ENCODE data around the gene MED6. TPM values are rescaled to one million over a fixed set of nuclear protein-coding genes. Genes with fewer than 3 reads are reported as not detected.

MED6 gene
- total RNA-seq, 1 donor from 2014 or later: 55.2 TPM

- Mint-ChIP-seq H3K4me3 (ENCODE audit: unreplicated experiment) (no peak overlapping the region), H3K9me3 (ENCODE audit: unreplicated experiment) (peaks cover 2% of the 10 kb centered on the region), H3K27me3 (ENCODE audit: unreplicated experiment) (no peaks in the 10 kb centered on the region), H3K36me3 (ENCODE audit: unreplicated experiment) (peaks cover 29% of the 10 kb centered on the region), H3K27ac (ENCODE audit: unreplicated experiment) (no peak overlapping the region), H3K4me1 (ENCODE audit: low read depth, unreplicated experiment) (no peaks in the 10 kb centered on the region)
- no peak for TF ChIP-seq CTCF (IDR thresholded peaks at IDR 0.05; ENCODE audit: partially characterized antibody, unreplicated experiment)
- DNase-seq: no peak
Measured at GRCh38 chr14:70538087-70538486, 62.4 kb downstream of the MED6 start.

GRCh38 chr14:70536830-70537229 lies 63.6 kb downstream of the MED6 start:
- no peaks in the 10 kb centered on the region for H3K27me3 Mint-ChIP-seq (ENCODE audit: unreplicated experiment)
- no peak for DNase-seq
- peaks cover 2% of the 10 kb centered on the region for H3K9me3 Mint-ChIP-seq (ENCODE audit: unreplicated experiment)
- H3K4me1 Mint-ChIP-seq (ENCODE audit: low read depth, unreplicated experiment): no peaks in the 10 kb centered on the region
- H3K27ac Mint-ChIP-seq (ENCODE audit: unreplicated experiment): no peak overlapping the region
- TF ChIP-seq CTCF (IDR thresholded peaks at IDR 0.05; ENCODE audit: partially characterized antibody, unreplicated experiment): no peak
- H3K4me3 Mint-ChIP-seq (ENCODE audit: unreplicated experiment): no peak overlapping the region
- H3K36me3 Mint-ChIP-seq (ENCODE audit: unreplicated experiment): peaks cover 33% of the 10 kb centered on the region

GRCh38 chr14:70534904-70535303 lies 65.6 kb downstream of the MED6 start, which contains the start of gene ADAM20:
TSS of gene ADAM20 (minus strand) at chr14:70535004. CDS start at chr14:70524757, 10,247 bp downstream.
- TF ChIP-seq CTCF (IDR thresholded peaks at IDR 0.05; ENCODE audit: partially characterized antibody, unreplicated experiment): no peak
- Mint-ChIP-seq H3K36me3 (ENCODE audit: unreplicated experiment) (peaks cover 33% of the 10 kb centered on the region), H3K27ac (ENCODE audit: unreplicated experiment) (no peak within 1 kb of the TSS), H3K9me3 (ENCODE audit: unreplicated experiment) (peaks cover 2% of the 10 kb centered on the region), H3K4me1 (ENCODE audit: low read depth, unreplicated experiment) (no peaks in the 10 kb centered on the region), H3K27me3 (ENCODE audit: unreplicated experiment) (no peaks in the 10 kb centered on the region), H3K4me3 (ENCODE audit: unreplicated experiment) (no peak within 1 kb of the TSS)
- no peak for DNase-seq

Other genes starting within 250 kb of the MED6 start
- gene COX16, start 241.0 kb downstream of the MED6 start, total RNA-seq (ENCODE audit: unreplicated experiment): 44.0 TPM
- 17.4 TPM for gene SYNJ2BP, start 183.6 kb downstream of the MED6 start, total RNA-seq (ENCODE audit: unreplicated experiment)
- gene ADAM21, start 148.5 kb downstream of the MED6 start, total RNA-seq (ENCODE audit: unreplicated experiment): not detected
- 1.3 TPM for gene ADAM20, start 65.7 kb downstream of the MED6 start, total RNA-seq (ENCODE audit: unreplicated experiment)
- gene TTC9, start 41.3 kb upstream of the MED6 start, total RNA-seq (ENCODE audit: unreplicated experiment): 8.6 TPM
- 20.0 TPM for gene MAP3K9, start 208.9 kb upstream of the MED6 start, total RNA-seq (ENCODE audit: unreplicated experiment)